Measurements from ENCODE around the gene VPS36. TPM values are rescaled to one million over a fixed set of nuclear protein-coding genes. Genes with fewer than 3 reads are reported as not detected.

The VPS36 gene
- total RNA-seq, 4 donors from 2014 or later: 68.1 to 148 (median 92.6) TPM

GRCh38 chr13:52461265-52461664 is 10.8 kb upstream of the VPS36 start:
- 83 to 88% methylated on average over 3 of the region's 3 CpGs for WGBS, 2 donors
- no peak for DNase-seq (ENCODE audit: low spot score in 2 of 2)
- intact Hi-C loops (cut with DNase I; ENCODE audit: low total_unique reads): no loop called here
- TF ChIP-seq POLR2A (IDR thresholded peaks at IDR 0.05) (no peak), CTCF (IDR thresholded peaks at IDR 0.05) (no peak)
- no peak overlapping the region for H3K4me3 ChIP-seq (ENCODE audit: low read depth, poor library complexity, severe bottlenecking)

GRCh38 chr13:52459668-52460067 is 9.2 kb upstream of the VPS36 start:
- WGBS, 2 donors: 64 to 71% methylated on average over 6 of the region's 6 CpGs
- TF ChIP-seq CTCF (IDR thresholded peaks at IDR 0.05) (no peak), POLR2A (IDR thresholded peaks at IDR 0.05) (no peak)
- DNase-seq (ENCODE audit: low spot score in 2 of 2): no peak
- intact Hi-C loops (cut with DNase I; ENCODE audit: low total_unique reads): no loop called here
- H3K4me3 ChIP-seq (ENCODE audit: low read depth, poor library complexity, severe bottlenecking): no peak overlapping the region

- TF ChIP-seq CTCF (IDR thresholded peaks at IDR 0.05) (no peak), POLR2A (IDR thresholded peaks at IDR 0.05) (no peak)
- peak overlapping the region; percentile 80 for H3K4me3 ChIP-seq (ENCODE audit: low read depth, poor library complexity, severe bottlenecking)
- WGBS, 2 donors: 0 to 1% methylated on average over 32 to 35 of the region's 37 CpGs
- intact Hi-C loops (cut with DNase I; ENCODE audit: low total_unique reads): no loop called here
- peak; percentile 45 to 92 for DNase-seq (ENCODE audit: low spot score in 2 of 2)
These were observed 5.2 kb upstream of the VPS36 start for GRCh38 chr13:52455677-52456041.

GRCh38 chr13:52454820-52455676 is 4.6 kb upstream of the VPS36 start, which contains the start of gene CKAP2:
Gene CKAP2, plus strand, starts transcription at chr13:52455478. Its CDS starts 79 bp downstream, at chr13:52455557.
- TF ChIP-seq POLR2A (IDR thresholded peaks at IDR 0.05) (peak in 1 of 2 donors; percentile 24), CTCF (IDR thresholded peaks at IDR 0.05) (no peak)
- H3K4me3 ChIP-seq (ENCODE audit: low read depth, poor library complexity, severe bottlenecking): peak within 1 kb of the TSS; percentile 80
- 0% methylated on average over 30 to 50 of the region's 56 CpGs for WGBS, 2 donors
- peak; percentile 94 to 99 for DNase-seq (ENCODE audit: low spot score in 2 of 2)
- intact Hi-C loops (cut with DNase I; ENCODE audit: low total_unique reads): no loop called here

- peak in 1 of 2 donors; percentile 47 for DNase-seq (ENCODE audit: low spot score in 2 of 2)
- TF ChIP-seq CTCF (IDR thresholded peaks at IDR 0.05) (no peak), POLR2A (IDR thresholded peaks at IDR 0.05) (no peak)
- intact Hi-C loops (cut with DNase I; ENCODE audit: low total_unique reads): no loop called here
- 4 to 9% methylated on average over 8 of the region's 8 CpGs for WGBS, 2 donors
- no peak overlapping the region for H3K4me3 ChIP-seq (ENCODE audit: low read depth, poor library complexity, severe bottlenecking)
These were observed 4.0 kb upstream of the VPS36 start for GRCh38 chr13:52454459-52454819.

Data from lower leg skin (tissue), 4 donors.